GM12878 (cell line): ENCODE data around the gene AGAP1. TPM values are rescaled to one million over a fixed set of nuclear protein-coding genes. Genes with fewer than 3 reads are reported as not detected.

Experiments used
- ATAC-seq: fragments of 200-7000 bp; cut with Tn5 transposase; 3 replicates; pipeline ENCODE4 v1.9.1; 2020; ENCODE audit warnings: mild to moderate bottlenecking, moderate library complexity
- Bru-seq: library from RNA; stranded (reverse); fragments of 400-500 nt; gene quantifications from one replicate; lab custom pipeline; 2021; lab: Mats Ljungman, UMichigan
- BruChase-seq, 2 experiments: library from RNA; stranded (reverse); fragments of 400-500 nt; gene quantifications; one replicate each; lab custom pipeline; 2021; lab: Mats Ljungman, UMichigan
- BruUV-seq: library from RNA; stranded (reverse); fragments of 400-500 nt; replicated peaks from 2 replicates; lab custom pipeline; 2021; lab: Mats Ljungman, UMichigan
- CTCF ChIA-PET: fragments of 300-600 bp; sonication (Branson Sonifier 250); formaldehyde crosslinking; extraction: SDS; loops from one replicate; lab custom pipeline; 2021; ENCODE audit warnings: inconsistent platforms; lab: Yijun Ruan, JAX
- POLR2A ChIA-PET: fragments of 350-600 bp; formaldehyde crosslinking; extraction: SDS; loops from one replicate; lab custom pipeline; 2021; ENCODE audit warnings: inconsistent platforms; lab: Charles Lee
- RAD21 ChIA-PET: fragments of 300-600 bp; sonication (Branson Sonifier 250); formaldehyde crosslinking; loops from one replicate; lab custom pipeline; 2023; ENCODE audit warnings: antibody characterized with exemption; ENCODE audit not compliant: unreplicated experiment; lab: Charles Lee
- SMC1A ChIA-PET: fragments of 300-600 bp; sonication (Branson Sonifier 250); formaldehyde crosslinking; loops from one replicate; lab custom pipeline; 2023; ENCODE audit not compliant: unreplicated experiment, uncharacterized antibody; lab: Charles Lee
- DNase-seq: peaks from one replicate; pipeline ENCODE4 v3.0.0-alpha.2; 2011; ENCODE audit warnings: low read depth, low spot score
- FAIRE-seq: peaks from 3 replicates; lab custom pipeline; 2011; peaks lifted over from hg19 to GRCh38; lab: Jason Lieb, UNC
- H2AFZ ChIP-seq: 2 replicates; pipeline ENCODE4 v1.6.0; 2011; ENCODE audit warnings: low read depth, low read length, control low read depth; ENCODE audit not compliant: control insufficient read depth
- H3K27ac ChIP-seq: 2 replicates; pipeline ENCODE4 v1.5.1; 2011; ENCODE audit warnings: control low read depth; ENCODE audit not compliant: control insufficient read depth, insufficient read depth
- H3K27me3 ChIP-seq, 2 experiments: replicated peaks in 1 of 2; 2 replicates each; pipeline versions ENCODE4 v1.6.0 to v1.6.1; 2011; ENCODE audit warnings: low read length in 1 of 2; ENCODE audit not compliant: control insufficient read depth in 2 of 2, insufficient read depth in 2 of 2
- H3K36me3 ChIP-seq, 2 experiments: 2 replicates each; pipeline ENCODE4 v1.5.1; 2011; ENCODE audit warnings: low read length in 1 of 2; ENCODE audit not compliant: control insufficient read depth in 2 of 2, insufficient read depth in 2 of 2
- H3K4me1 ChIP-seq: 2 replicates; pipeline ENCODE4 v1.6.1; 2011; ENCODE audit warnings: mild to moderate bottlenecking, low read length, moderate library complexity, mixed read lengths; ENCODE audit not compliant: control insufficient read depth, insufficient read depth
- H3K4me2 ChIP-seq: 2 replicates; pipeline ENCODE4 v1.6.0; 2011; ENCODE audit warnings: control low read depth; ENCODE audit not compliant: control insufficient read depth, insufficient read depth
- H3K4me3 ChIP-seq: fragments of 200-600 bp; sonication (generic); 2 replicates; pipeline ENCODE4 v1.5.1; 2016
- H3K79me2 ChIP-seq: 2 replicates; pipeline ENCODE4 v1.6.0; 2011; ENCODE audit warnings: low read length; ENCODE audit not compliant: control insufficient read depth, insufficient read depth
- H3K9ac ChIP-seq: 2 replicates; pipeline ENCODE4 v1.8.0; 2011; ENCODE audit warnings: low read length, control low read depth, mixed read lengths; ENCODE audit not compliant: control insufficient read depth, insufficient read depth
- H3K9me3 ChIP-seq: replicated peaks from 3 replicates; pipeline ENCODE4 v1.5.1; 2011; ENCODE audit warnings: mild to moderate bottlenecking, low read length; ENCODE audit not compliant: control insufficient read depth, insufficient read depth
- H4K20me1 ChIP-seq: 2 replicates; pipeline ENCODE4 v1.6.0; 2011; ENCODE audit not compliant: control insufficient read depth, insufficient read depth
- CREB1 ChIP-seq: IDR thresholded peaks from 2 replicates; pipeline ENCODE4 v1.6.1; 2012; ENCODE audit warnings: low read depth, mild to moderate bottlenecking, inconsistent platforms
- FOXK2 ChIP-seq: fragments of 450-650 bp; IDR thresholded peaks from 2 replicates; pipeline ENCODE4 v1.6.1; 2017; ENCODE audit warnings: mild to moderate bottlenecking, moderate library complexity
- KAT2A ChIP-seq: conservative IDR thresholded peaks from 2 replicates; pipeline ENCODE4 v1.6.1; 2011; ENCODE audit warnings: low read depth, low read length; ENCODE audit not compliant: control insufficient read depth
- LARP7 ChIP-seq: fragments of 450-650 bp; IDR thresholded peaks from 2 replicates; pipeline ENCODE4 v1.6.1; 2017; ENCODE audit warnings: mild to moderate bottlenecking
- MEF2B ChIP-seq: fragments of 450-650 bp; IDR thresholded peaks from 2 replicates; pipeline ENCODE4 v1.6.1; 2018; ENCODE audit warnings: mild to moderate bottlenecking, moderate library complexity; ENCODE audit not compliant: partially characterized antibody, poor library complexity, severe bottlenecking
- NR2C2 ChIP-seq: IDR thresholded peaks from 2 replicates; pipeline ENCODE4 v1.6.1; 2011; ENCODE audit warnings: borderline replicate concordance, low read depth; ENCODE audit not compliant: control insufficient read depth, insufficient read length
- TARDBP ChIP-seq: IDR thresholded peaks from 2 replicates; pipeline ENCODE4 v1.6.1; 2016; ENCODE audit warnings: borderline replicate concordance
- ZNF24 ChIP-seq: fragments of 450-650 bp; IDR thresholded peaks from 2 replicates; pipeline ENCODE4 v1.6.1; 2017; ENCODE audit warnings: antibody characterized with exemption, mild to moderate bottlenecking
- ZNF384 ChIP-seq: IDR thresholded peaks from 2 replicates; pipeline ENCODE4 v1.6.1; 2012; ENCODE audit warnings: low read depth, mild to moderate bottlenecking, low read length, improper control_type of control experiment, borderline replicate concordance
- WGBS: methylation state at CpG from one replicate; pipeline ENCODE4 v1.1.6; 2016; ENCODE audit warnings: low lambda C conversion rate; ENCODE audit not compliant: insufficient replicate concordance, insufficient coverage; ENCODE audit errors: missing lambda C conversion rate; 5-methylcytosine and 5-hydroxymethylcytosine counted together
- in situ Hi-C: fragments of 300-500 bp; cut with MboI; formaldehyde crosslinking; loops from 9 replicates; pipeline ENCODE4 v1.14.3; 2018; ENCODE audit warnings: mixed read lengths
- intact Hi-C: fragments of 100-400 bp; cut with micrococcal nuclease; formaldehyde crosslinking; loops from one replicate; pipeline ENCODE4 v1.14.2; 2022; ENCODE audit not compliant: unreplicated experiment
- long read RNA-seq, 2 experiments: library from polyadenylated mRNA; unstranded; transcript quantifications; one replicate each; pipeline ENCODE4 v2.0.0, GENCODE V29; 2019 to 2020
- polyA minus RNA-seq, 3 experiments: library from RNA; depleted of rRNA, polyadenylated mRNA; stranded (reverse); fragments of >200 nt; gene quantifications; 2 replicates each; pipeline ENCODE4 v1.2.3, GENCODE V29; 2011
- polyA plus RNA-seq, 11 experiments: library from polyadenylated mRNA; depleted of rRNA in 4 of 11; unstranded in 6 of 11; stranded (reverse) in 5 of 11; fragments of >200 nt; fragmentation: Nextera tagmentation in 4 of 11; fragmentation: Illumina TruSeq in 1 of 11; extraction: Ambion mirVana in 4 of 11; extraction: Trizol in 1 of 11; gene quantifications; 1 replicate in 1 of 11; 2 replicates in 10 of 11; pipeline versions ENCODE4 v1.2.1 to v1.2.3, GENCODE V29; 2011 to 2016; ENCODE audit warnings: inconsistent platforms in 2 of 11, missing spikeins in 2 of 11, low read depth in 1 of 11
- total RNA-seq, 4 experiments: library from RNA; depleted of rRNA in 3 of 4; stranded (reverse); fragments of >200 nt in 3 of 4; fragmentation: Illumina TruSeq in 1 of 4; extraction: Trizol in 1 of 4; gene quantifications; 2 replicates each; pipeline versions ENCODE4 v1.2.1 to v1.2.3, GENCODE V29; 2013 to 2021
- TF ChIP-seq, protein P1 (sequence below): fragments of 450-650 bp; IDR thresholded peaks from 2 replicates; pipeline ENCODE4 v1.6.1; 2018; ENCODE audit warnings: mild to moderate bottlenecking, low read depth, moderate library complexity; ENCODE audit not compliant: partially characterized antibody
- TF ChIP-seq, protein P2 (sequence below): IDR thresholded peaks from 2 replicates; pipeline ENCODE4 v1.6.1; 2012; ENCODE audit warnings: low read depth, low read length, improper control_type of control experiment
- TF ChIP-seq, protein P3 (sequence below): IDR thresholded peaks from 2 replicates; pipeline ENCODE4 v1.6.1; 2011; ENCODE audit warnings: mild to moderate bottlenecking, low read depth, low read length, moderate library complexity; ENCODE audit not compliant: insufficient replicate concordance
- TF ChIP-seq, protein P4 (sequence below): IDR thresholded peaks from 2 replicates; pipeline ENCODE4 v1.6.1; 2011; ENCODE audit warnings: low read depth, mild to moderate bottlenecking, low read length, moderate library complexity, borderline replicate concordance; ENCODE audit errors: extremely low read depth

The AGAP1 gene
- total RNA-seq (2013; cell fraction: nucleolus; rRNA removed) = not detected in 2 replicates
- total RNA-seq (2014; rRNA removed) (0.16 TPM in 1 of 2 replicates, not detected in the other), total RNA-seq (2014; rRNA removed; fragmentation: Illumina TruSeq; extraction: Trizol) (not detected in 2 replicates), total RNA-seq (2021) (0.15 and 0.40 TPM in 2 replicates), polyA plus RNA-seq (2011; rRNA removed) (0.05 and 0.07 TPM in 2 replicates), polyA plus RNA-seq (2014; fragmentation: Illumina TruSeq; extraction: Trizol) (not detected in 2 replicates), polyA plus RNA-seq (2014; fragmentation: Nextera tagmentation; extraction: Ambion mirVana) (not detected), polyA plus RNA-seq (2014; rRNA removed) (not detected in 2 replicates), polyA plus RNA-seq (2016; fragmentation: Nextera tagmentation; extraction: Ambion mirVana) (under 1 TPM in 1 of 2 experiments, not detected in 1; 0.06 TPM), polyA minus RNA-seq (2011; rRNA and poly(A)+ RNA removed) (0.31 TPM in 1 of 2 replicates, not detected in the other), Bru-seq, nascent RNA (percentile 19 among the genes with signal in this experiment), BruChase-seq, experiment 1, labeled RNA remaining after a 6-hour chase (percentile 17 among the genes with signal in this experiment), BruChase-seq, experiment 2, labeled RNA remaining after a 2-hour chase (percentile 19 among the genes with signal in this experiment)
- polyA plus RNA-seq (2011; ENCODE audit: low read depth) = 0.17 TPM
- polyA plus RNA-seq (2011; cell fraction: cytosol; rRNA removed) = 0.02 and 0.04 TPM in 2 replicates
- polyA plus RNA-seq (2011; cell fraction: nucleus; rRNA removed) = 0.10 TPM in 1 of 2 replicates, not detected in the other
- polyA plus RNA-seq (2012) = 0.07 and 0.25 TPM in 2 replicates
- polyA minus RNA-seq (2011; cell fraction: cytosol; rRNA and poly(A)+ RNA removed) = 1.2 TPM in 1 of 2 replicates, not detected in the other
- under 0.01 and 0.19 TPM in 2 replicates for polyA minus RNA-seq (2011; cell fraction: nucleus; rRNA and poly(A)+ RNA removed)
- long read RNA-seq, experiment 1 = 0 reads
- long read RNA-seq, experiment 2, partial matches to known transcripts = 0 of 1 reads
- long read RNA-seq, experiment 2, other reads (novel, unspliced or antisense) = 1 of 1 reads

DNA sequence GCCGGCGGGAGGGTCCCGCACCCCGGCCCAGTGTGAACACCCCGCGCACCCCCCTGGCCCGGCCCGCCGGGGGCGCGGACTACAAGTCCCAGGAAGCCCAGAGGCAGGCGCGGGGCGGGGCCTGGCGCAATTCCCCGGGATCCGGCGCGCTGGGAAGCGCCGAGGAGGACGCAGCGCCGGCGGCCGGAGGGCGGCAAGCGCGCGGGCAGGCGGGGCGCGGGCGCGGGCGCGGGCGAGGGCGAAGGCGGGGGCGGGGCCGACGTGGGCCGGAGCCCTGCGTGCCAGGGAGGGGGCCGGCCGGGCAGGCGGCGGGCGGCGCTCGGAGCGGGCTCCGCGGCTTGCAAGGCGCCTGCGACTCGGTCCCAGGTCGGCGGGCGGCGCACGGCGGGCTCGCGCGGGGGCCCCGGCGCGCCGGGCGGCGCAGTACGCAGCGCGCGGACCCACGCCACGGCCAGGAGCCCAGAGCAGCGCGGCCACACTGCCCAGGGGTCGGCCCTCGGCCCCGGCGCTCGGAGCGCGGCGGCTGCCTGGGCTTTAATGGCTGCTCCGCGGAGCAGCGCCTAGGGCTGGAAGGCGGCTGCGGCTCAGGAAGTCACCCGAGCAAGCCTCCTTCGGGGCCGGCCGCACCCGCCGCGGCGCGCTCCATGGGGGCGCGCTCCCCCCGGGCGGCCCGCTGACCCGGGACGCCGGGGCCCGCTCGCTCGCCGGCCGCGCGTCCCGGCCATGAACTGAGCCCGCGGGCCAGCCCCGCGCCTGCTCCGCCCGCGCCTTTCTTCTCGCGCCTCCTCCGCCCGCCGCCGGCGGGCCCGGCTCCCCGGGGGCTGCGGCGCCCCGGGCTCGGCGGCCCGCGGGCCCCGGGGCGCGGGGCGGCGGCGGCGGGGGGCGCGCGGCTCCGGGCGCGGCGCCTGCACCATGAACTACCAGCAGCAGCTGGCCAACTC, at the start of gene AGAP1:
AGAP1 (plus strand) TSS at position 269 of the 941 bp plus-strand sequence.
- SMC1A ChIA-PET = no interaction called here
- TF ChIP-seq NR2C2 = no peak
- TF ChIP-seq, protein P1, sequence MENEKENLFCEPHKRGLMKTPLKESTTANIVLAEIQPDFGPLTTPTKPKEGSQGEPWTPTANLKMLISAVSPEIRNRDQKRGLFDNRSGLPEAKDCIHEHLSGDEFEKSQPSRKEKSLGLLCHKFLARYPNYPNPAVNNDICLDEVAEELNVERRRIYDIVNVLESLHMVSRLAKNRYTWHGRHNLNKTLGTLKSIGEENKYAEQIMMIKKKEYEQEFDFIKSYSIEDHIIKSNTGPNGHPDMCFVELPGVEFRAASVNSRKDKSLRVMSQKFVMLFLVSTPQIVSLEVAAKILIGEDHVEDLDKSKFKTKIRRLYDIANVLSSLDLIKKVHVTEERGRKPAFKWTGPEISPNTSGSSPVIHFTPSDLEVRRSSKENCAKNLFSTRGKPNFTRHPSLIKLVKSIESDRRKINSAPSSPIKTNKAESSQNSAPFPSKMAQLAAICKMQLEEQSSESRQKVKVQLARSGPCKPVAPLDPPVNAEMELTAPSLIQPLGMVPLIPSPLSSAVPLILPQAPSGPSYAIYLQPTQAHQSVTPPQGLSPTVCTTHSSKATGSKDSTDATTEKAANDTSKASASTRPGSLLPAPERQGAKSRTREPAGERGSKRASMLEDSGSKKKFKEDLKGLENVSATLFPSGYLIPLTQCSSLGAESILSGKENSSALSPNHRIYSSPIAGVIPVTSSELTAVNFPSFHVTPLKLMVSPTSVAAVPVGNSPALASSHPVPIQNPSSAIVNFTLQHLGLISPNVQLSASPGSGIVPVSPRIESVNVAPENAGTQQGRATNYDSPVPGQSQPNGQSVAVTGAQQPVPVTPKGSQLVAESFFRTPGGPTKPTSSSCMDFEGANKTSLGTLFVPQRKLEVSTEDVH = no peak
- no peak for TF ChIP-seq TARDBP
- TF ChIP-seq, protein P2, sequence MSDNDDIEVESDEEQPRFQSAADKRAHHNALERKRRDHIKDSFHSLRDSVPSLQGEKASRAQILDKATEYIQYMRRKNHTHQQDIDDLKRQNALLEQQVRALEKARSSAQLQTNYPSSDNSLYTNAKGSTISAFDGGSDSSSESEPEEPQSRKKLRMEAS = no peak
- TF ChIP-seq FOXK2 = no peak
- TF ChIP-seq, protein P3, sequence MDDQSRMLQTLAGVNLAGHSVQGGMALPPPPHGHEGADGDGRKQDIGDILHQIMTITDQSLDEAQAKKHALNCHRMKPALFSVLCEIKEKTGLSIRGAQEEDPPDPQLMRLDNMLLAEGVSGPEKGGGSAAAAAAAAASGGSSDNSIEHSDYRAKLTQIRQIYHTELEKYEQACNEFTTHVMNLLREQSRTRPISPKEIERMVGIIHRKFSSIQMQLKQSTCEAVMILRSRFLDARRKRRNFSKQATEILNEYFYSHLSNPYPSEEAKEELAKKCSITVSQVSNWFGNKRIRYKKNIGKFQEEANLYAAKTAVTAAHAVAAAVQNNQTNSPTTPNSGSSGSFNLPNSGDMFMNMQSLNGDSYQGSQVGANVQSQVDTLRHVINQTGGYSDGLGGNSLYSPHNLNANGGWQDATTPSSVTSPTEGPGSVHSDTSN = no peak
- no peak for TF ChIP-seq KAT2A
- no peak for TF ChIP-seq ZNF384
- TF ChIP-seq, protein P4, sequence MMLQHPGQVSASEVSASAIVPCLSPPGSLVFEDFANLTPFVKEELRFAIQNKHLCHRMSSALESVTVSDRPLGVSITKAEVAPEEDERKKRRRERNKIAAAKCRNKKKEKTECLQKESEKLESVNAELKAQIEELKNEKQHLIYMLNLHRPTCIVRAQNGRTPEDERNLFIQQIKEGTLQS = no peak
- TF ChIP-seq LARP7 = no peak
- TF ChIP-seq MEF2B = no peak
- no peak for TF ChIP-seq ZNF24
- TF ChIP-seq CREB1 = no peak
- H3K4me1 ChIP-seq = no peaks in the 10 kb centered on the region
- no peak within 1 kb of the TSS for H3K4me2 ChIP-seq
- no peak within 1 kb of the TSS for H3K27ac ChIP-seq
- CTCF ChIA-PET = no interaction called here
- H2AFZ ChIP-seq = no peak within 1 kb of the TSS
- no peaks in the 10 kb centered on the region for H3K9me3 ChIP-seq
- no peak within 1 kb of the TSS for H3K4me3 ChIP-seq
- no peaks in the 10 kb centered on the region for H3K36me3 ChIP-seq
- no peak for DNase-seq
- no peak within 1 kb of the TSS for H3K9ac ChIP-seq
- no peak for FAIRE-seq
- in situ Hi-C loops (no loop called here), intact Hi-C loops (no loop called here)
- BruUV-seq = no TSS peak
- POLR2A ChIA-PET = no interaction called here
- H3K27me3 ChIP-seq = peaks cover 4 to 17% of the 10 kb centered on the region in 2 experiments; a peak in 3 of 4 replicates
- ATAC-seq = no peak
- no peaks in the 10 kb centered on the region for H3K79me2 ChIP-seq
- RAD21 ChIA-PET = no interaction called here
- WGBS = 17% methylated on average over 31 of the region's 156 CpGs
- no peaks in the 10 kb centered on the region for H4K20me1 ChIP-seq
